HG03521 (cell line): ENCODE measurements around the gene LKAAEAR1.

ENCODE experiments used
- ATAC-seq: cut with Tn5 transposase; IDR thresholded peaks from one replicate; pipeline ENCODE4 v1.9.1; 2021; ENCODE audit warnings: mild to moderate bottlenecking, moderate library complexity; ENCODE audit not compliant: unreplicated experiment

Gene LKAAEAR1

GRCh38 chr20:64111841-64112641 is 27.8 kb upstream of the LKAAEAR1 start:
- ATAC-seq: no peak

GRCh38 chr20:64110411-64111068 is 26.3 kb upstream of the LKAAEAR1 start:
- no peak for ATAC-seq

- ATAC-seq: no peak
Observed at GRCh38 chr20:64109831-64110391, 25.7 kb upstream of the LKAAEAR1 start.

DNA sequence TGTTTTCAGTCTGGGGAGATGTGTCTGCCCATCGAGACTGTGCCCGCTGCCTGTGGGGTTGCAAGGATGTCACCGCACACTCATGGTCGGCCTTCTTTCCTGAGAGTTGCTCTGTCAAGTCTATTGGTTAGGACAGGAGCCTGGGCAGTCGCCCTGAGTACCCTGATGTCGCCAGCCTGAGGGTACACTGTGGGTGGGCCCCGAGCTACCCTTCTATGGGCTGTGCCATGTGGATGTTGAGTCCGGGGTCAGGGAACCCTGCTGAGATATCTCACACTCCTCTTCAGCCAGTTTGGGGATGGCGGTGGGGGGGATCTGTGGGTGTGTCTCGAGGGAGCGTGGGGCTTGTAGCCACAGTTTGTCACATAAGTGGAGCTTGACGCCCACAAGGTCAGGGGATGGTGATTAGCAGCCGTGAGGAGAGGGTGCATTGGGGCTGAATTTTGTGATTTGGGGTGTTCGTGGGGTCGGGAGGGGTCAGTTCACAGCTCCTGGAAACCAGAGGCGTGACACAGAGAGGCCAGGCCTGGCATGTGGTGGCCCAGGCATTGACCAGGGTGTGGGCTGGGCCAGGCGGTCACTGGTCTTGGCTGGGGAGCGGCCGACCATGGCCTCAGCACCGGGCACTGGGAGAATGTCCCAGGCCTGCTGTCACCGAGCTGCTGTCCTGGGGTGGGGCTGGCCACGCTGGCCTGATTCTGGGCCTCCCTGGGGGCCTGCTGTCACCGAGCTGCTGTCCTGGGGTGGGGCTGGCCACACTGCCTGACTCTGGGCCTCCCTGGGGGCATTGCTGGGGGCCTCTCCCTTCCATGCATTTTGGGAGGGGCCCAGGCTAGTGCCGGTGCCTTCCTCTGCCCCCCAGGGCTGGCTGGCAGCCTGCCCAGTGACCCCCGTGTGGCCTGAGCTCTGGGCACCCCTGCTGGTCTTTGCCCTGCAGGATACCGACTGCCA is 24.8 kb upstream of the LKAAEAR1 start:
- no peak for ATAC-seq

DNA sequence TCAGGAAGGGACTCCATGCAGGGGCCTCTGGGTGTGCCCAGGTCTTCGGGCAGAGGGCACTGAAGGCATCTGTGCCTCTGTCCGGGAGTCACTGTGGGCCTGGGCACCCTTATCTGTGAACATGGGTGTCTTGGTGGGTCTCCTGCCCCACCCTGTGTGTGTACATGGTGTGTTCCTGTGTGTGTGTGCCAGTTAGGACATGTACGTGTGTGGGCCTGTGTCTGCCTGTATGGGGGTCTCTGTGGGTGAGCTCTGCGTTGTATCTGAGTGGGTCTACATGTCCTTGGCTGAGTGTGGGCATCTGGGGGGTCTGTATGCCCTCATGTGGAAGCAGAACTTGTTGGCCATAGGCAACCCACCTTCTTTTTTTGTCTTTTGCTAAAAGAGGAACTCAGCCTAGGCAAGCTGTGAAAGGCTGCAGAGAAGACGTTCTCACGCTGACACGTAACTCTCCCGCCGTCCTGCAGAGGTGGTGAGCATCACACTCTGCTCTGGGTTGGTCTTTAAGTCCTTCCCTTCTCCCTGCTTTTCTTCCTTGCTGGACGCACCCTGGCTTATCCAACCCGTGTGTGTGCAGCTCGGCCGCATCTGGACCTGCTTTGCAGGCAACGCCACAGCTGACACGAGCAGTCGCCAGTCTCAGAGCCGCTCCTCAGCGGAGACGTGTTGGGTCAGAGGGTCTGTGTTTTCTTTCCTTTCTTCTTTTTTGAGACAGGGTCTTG is 23.7 kb upstream of the LKAAEAR1 start:
- no peak for ATAC-seq

DNA sequence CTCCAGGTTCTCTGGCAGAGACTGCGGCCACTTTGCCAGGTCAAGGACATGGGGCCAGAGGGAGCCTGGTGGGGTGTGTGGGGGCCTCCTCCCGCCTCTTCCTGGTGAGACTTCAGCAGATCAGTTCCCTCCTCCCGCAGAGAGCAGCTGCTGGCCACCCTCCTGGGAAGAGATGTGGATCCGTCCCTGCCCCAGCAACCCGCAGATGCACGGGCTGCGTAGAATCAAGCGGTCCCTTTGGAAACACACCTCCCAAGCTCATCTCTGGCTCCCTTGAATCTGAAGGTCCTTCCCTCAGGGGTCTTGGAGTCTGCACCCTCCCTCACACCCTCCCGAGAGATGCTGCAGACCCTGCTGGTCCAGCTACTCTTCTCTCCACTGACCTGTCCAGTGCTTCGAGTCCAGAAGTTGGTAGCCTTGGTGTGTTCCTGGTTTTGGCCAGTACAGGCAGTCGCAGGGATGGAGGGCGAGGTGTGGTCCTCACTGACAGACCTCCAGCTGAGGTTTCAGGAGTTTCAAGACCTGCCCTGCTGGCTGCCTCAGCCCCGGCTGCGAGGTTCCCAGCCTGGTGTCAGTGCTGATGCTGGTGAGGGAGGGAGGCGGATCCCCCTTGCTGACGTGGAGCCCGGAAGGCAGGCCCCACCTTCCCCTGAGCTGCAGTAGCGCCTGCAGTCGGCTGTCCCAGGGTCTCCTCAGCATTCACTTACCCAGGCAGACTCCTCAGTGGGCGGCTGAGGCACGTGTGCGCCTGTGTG is 23.0 kb upstream of the LKAAEAR1 start, which contains the start of gene NPBWR2:
NPBWR2 (minus strand) TSS at position 585 of the 755 bp plus-strand sequence. CDS start 734 bp downstream, outside the sequence.
- no peak for ATAC-seq

- ATAC-seq: no peak
Observed at GRCh38 chr20:64106435-64106961, 22.3 kb upstream of the LKAAEAR1 start.

DNA sequence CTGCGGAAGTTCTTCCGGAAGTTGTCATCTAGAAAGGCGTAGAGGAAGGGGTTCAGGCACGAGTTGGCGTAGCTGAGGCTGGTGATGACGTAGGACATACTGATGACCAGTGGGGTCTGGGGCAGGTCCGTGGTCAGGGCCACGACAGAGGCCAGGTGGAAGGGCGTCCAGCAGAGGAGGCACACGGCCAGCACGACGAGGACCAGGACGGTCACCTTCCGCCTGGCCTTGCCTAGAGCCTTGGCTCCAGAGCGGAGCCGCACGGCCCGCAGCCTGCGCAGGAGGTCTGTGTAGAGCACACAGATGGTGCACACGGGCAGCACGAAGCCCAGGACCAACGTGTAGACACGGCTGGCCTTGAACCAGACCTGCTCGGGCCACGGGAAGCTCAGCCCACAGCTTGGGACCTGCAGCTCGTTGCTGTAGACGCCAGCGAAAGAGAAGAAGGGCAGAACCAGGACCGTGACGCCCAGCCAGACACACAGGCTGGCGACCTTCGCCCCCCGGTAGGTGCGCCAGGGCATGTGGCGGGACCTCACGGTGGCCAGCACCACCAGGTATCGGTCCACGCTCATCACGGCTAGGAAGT is 21.7 kb upstream of the LKAAEAR1 start:
- ATAC-seq: no peak

- ATAC-seq: no peak
Observed at GRCh38 chr20:64104667-64105451, 20.7 kb upstream of the LKAAEAR1 start.

DNA sequence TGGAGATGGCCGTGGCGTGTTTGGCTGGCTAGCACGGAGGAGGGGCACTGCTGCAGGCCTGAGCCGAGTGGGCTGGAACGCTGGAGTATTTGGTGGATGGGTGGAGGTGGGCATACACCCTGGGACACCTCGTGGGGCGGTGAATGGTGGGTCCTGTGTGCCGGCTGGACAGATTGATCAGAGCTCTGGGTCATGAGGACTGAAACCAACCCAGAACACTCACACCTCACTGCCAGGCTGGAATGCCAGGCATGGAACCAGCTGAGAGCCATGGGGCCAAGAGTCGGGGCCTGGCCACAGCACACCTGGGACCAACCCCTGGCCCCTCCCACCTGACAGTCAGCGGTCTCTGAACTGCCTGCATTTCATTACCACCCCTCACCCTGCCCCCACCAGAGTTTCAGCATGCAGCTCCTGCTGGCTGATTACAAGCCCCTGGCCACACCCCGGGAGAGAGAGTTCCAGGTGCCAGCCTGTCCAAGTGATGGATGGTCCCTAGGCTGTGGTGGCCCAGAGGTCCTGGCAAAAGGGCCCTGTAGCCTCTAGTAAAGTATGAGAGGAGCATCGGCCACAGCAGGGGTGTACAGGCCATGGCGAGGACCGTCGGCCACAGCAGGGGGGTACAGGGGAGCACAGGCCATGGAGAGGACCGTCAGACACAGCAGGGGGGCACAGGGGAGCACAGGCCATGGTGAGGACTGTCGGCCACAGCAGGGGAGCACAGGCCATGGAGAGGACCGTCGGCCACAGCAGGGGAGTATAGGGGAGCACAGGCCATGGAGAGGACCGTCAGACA is 19.9 kb upstream of the LKAAEAR1 start:
- no peak for ATAC-seq

DNA sequence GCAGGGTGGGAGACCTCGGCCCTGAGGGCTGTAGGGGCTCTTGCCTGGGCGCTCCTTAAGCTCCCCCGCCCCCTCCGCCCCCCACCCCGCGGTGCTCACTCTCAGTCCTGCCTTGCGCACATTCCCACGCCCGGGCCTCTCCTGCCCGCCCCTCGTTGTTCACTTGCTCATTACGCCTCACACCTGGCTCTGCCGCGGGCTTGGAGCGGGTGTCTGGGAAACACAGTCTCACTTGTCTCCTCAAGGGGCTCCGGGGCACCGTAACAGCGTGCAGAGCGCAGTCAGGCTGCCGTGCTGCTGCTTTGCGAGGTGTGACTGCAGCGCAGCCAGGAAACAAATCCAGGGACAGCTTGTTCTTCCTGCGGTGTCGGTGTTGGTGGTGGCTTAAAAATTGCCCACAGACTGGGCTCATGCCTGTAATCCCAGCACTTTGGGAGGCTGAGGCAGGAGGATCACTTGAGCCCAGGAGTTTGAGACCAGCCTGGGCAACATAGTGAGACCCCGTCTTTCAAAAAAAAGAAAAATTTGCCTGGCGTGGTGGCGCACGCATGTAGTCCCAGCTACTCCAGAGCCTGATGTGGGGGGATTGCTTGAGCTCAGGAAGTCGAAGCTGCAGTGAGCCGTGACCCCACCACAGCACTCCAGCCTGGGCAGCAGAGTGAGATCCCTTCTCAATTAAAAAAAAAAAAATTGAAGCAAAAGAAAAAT is 18.6 kb upstream of the LKAAEAR1 start:
- no peak for ATAC-seq

GRCh38 chr20:64101731-64102621 is 17.8 kb upstream of the LKAAEAR1 start:
- ATAC-seq: no peak

DNA sequence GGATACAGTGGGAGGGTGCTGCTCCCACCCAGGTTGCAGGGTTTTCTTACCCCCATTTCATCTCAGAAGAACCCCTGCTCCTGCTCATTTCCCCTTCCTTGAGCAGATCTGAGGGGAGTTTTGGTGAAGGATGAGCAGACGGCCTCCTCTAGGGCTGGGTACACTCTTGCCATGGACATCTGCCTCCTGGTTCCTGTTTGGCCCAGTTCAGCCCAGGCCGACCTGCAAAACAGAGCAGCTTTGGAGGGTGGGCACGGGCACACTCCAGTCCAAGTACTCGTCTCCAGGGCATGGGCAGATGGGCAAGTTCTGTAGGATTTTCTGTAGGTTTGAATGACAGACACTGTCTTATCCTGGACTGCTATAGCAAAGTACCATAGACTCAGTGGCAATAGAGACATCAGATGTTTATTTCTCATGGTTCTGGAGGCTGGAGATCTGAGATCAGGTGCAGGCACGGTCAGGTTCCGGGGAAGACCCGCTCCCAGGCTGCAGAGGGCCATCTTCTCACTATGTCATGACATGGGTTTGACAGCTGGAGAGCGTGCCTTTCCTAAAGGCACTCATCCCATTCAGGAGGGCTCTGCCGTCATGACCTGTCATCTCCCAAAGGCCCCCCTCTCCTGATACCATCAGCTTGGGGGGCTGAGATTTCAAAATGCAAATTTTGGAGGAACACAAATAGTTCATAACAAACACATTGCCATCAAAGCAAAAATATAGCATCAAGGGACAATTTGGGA is 16.9 kb upstream of the LKAAEAR1 start:
- no peak for ATAC-seq

DNA sequence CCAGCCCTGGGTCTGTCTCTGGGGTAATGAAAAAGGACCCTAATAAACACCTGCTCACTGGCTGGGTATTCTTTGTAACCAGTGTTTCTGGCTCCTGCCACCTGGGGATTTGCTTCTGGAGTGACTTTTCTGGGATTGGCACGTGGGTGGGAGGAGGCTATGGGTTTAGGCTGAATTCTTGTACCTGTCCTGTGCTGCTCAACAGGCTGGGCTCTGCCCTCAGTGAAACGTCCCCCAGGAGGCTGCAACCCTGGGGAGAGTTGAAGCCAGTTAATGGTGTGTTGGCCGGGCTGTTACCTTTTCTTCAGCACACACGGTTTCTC is 16.3 kb upstream of the LKAAEAR1 start:
- ATAC-seq: no peak

DNA sequence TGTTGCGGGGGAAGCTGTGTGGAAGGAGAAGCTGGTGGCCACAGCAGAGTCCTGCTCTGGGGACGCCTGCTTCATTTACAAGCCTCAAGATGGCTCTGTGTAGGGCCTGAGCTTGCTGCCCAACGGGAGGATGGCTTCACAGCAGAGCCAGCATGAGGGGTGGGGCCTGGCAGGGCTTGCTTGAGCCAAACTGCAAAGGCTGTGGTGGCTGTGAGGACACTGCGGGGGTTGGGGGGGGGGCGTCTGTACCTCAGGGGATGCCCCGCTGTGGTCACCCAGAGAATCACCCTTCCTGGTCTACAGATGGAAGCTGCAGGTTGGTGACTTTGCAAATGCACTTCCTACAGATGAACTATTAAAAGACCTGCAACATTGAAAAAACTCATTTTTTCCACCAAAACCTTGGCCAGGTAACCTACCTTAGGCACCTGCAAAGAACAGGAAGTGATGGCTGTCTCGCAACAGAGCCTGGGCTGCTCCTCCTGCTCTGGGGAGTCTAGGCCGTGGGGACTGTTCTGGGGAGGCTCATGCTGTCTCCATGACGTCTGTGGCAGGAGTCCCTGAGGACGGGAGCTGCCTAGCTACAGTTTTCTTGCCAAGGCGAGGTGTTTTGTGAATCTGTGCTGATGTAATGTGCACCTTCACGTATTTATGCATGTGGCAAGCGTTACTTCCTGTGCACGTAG is 15.8 kb upstream of the LKAAEAR1 start:
- no peak for ATAC-seq
